SKM-1 (cell line): ENCODE measurements around the gene ZNF574.

Source experiments
- DNase-seq: peaks from one replicate; lab custom pipeline; 2025; ENCODE audit not compliant: unreplicated experiment; lab: John Stamatoyannopoulos, UW

Gene ZNF574

DNA sequence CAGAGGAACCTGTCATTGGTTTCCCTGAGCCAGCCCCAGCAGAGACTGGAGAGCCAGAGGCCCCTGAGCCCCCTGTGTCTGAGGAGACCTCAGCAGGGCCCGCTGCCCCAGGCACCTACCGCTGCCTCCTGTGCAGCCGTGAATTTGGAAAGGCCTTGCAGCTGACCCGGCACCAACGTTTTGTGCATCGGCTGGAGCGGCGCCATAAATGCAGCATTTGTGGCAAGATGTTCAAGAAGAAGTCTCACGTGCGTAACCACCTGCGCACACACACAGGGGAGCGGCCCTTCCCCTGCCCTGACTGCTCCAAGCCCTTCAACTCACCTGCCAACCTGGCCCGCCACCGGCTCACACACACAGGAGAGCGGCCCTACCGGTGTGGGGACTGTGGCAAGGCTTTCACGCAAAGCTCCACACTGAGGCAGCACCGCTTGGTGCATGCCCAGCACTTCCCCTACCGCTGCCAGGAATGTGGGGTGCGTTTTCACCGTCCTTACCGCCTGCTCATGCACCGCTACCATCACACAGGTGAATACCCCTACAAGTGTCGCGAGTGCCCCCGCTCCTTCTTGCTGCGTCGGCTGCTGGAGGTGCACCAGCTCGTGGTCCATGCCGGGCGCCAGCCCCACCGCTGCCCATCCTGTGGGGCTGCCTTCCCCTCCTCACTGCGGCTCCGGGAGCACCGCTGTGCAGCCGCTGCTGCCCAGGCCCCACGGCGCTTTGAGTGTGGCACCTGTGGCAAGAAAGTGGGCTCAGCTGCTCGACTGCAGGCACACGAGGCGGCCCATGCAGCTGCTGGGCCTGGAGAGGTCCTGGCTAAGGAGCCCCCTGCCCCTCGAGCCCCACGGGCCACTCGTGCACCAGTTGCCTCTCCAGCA is 4.2 kb downstream of the ZNF574 start:
- DNase-seq: no peak

DNA sequence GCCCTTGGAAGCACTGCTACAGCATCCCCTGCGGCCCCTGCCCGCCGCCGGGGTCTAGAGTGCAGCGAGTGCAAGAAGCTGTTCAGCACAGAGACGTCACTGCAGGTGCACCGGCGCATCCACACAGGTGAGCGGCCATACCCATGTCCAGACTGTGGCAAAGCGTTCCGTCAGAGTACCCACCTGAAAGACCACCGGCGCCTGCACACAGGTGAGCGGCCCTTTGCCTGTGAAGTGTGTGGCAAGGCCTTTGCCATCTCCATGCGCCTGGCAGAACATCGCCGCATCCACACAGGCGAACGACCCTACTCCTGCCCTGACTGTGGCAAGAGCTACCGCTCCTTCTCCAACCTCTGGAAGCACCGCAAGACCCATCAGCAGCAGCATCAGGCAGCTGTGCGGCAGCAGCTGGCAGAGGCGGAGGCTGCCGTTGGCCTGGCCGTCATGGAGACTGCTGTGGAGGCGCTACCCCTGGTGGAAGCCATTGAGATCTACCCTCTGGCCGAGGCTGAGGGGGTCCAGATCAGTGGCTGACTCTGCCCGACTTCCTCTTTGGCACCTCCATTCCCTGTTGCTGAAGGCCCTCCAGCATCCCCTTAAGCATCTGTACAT is 4.9 kb downstream of the ZNF574 start:
- DNase-seq: no peak

DNA sequence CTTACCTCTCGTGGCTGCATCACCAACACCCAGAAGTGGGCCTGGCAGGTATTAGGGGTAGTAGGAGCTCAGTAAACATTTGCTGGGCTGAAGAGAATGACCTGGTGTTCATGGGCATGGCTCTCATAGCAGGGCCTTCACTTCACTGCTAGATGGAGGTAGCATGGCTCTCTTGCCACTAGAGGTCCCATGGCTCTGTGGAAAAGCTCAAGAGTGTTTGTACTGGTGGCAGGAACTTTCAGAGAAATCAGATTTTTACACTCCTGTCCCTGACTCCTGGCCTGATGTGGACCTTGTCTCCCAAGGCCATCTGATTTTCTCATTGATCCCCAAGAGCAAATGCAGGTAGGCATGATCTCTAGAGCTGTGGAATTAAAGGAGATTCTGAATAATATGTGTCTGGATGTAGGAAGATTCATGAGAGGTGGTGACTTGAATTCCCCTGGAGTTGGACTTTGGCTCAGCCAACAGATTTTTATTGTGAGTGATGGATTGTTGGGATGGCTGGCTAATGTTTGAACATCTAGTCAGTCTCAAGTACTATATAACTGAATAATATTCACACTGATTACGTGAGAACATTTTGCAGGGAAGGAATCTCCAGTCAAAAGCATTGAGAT is 5.7 kb downstream of the ZNF574 start:
- DNase-seq: no peak

DNA sequence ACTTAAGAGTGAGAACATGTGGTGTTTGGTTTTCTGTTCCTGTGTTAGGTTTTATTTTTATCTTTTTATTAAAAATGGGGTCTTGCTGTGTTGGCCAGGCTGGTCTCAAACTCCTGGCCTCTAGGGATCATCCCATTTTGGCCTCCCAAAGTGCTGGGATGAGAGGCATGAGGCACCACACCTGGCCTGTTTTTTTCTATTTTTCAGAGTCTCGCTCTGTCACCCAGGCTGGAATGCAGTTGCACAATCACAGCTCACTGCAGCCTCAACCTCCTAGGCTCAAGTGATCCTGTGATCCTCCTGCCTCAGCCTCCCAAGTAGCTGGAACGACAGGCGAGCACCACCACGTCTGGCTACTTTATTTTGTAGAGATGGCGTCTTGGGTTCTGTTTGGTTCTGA is 7.6 kb downstream of the ZNF574 start:
- no peak for DNase-seq

DNA sequence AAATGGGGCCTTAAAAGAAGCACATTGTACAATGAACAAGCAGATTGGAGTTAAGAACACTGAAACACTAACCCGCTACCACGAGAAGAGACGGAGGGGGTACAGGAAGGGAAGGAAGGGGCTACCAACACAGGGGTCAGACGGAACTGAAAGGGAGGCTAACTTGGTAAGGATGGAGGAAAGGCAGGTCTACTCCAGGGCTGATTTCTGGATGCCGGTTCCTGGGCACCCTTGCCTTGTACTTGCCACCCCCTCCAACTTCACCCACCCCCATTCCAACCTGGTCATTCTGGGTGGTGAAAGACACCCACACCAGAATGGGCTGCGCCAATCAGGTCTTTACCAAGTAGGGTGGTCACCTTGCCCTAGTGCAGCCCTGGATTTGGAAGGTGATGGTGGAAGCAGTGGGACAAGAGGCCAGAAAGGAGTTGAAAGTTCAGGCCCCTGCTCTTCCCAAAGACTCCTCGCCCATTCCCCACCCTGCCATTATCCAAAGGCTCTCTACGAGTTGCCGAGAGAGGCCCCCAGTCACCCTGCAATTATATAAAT is 10.3 kb downstream of the ZNF574 start:
- DNase-seq: no peak

DNA sequence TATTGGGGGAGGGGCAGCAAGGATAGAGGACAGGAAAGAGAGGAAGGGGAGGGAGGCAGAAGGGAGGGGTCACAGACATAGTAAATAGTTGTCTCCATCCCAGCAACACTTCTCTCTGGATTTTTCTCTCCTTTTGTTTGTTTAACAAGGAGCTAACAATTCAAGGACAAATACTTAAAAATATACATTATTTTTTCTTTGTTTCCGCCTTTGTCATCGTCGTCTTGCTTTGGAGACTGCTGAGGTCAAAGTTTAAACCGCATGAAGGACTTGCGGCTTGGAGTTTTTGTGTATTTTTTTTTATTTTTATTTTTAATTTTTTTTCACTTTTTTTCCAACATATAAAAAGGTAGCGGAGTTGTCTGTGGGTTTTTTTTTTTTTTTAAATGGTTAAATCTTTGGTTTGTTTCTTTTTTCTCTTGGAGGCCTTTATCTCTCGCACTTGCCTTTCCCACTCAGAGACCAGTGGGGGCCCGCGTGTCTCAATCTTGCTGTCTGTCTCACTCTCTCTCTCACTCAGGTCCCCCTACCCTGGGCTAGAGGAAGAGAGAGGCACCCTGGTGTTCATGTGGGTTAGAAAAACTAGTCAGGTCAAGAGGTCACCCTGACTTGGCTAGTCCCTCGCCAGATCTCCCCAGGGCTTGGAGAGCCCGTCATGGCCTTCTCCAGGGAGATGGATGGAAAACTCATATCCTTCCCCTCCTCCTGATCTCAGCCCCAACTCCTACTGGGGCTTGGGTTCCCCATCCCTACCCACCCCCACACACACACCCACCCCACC is 11.0 kb downstream of the ZNF574 start:
- no peak for DNase-seq

DNA sequence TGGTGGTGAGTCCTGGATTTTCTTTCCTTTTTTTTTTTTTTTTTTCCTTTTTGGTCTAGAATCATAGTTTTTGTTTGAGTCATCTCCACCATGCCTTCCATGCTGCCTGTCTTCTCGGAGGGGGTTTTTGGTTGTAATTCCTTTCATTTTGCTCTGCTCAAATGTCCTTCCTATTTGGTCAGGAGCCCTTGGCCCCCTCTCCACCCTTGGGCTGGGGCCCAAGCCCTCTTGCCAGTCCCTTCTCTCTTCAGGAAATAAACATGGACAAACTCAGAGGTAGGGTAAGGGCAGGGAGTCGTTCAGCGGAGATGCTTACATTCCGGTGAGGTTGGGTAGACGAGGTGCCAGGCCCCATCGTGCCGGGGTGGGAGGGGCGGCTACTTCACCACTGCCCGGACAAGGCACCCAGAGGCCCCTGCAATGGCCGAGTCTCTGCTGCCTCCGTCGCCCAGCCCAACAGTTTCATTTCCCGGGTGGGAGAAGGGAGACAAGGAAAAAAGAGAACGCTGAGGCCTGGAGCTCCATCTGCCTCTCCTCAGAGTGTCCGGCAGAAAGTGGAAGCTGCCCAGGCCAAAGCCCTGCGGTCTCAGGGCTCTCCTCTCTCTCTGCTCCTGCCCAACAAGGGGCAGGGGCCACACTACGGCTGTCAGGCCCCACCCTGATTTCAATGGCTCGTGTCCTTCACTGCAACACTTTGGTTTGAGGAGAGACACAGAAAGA is 12.7 kb downstream of the ZNF574 start:
- DNase-seq: no peak

DNA sequence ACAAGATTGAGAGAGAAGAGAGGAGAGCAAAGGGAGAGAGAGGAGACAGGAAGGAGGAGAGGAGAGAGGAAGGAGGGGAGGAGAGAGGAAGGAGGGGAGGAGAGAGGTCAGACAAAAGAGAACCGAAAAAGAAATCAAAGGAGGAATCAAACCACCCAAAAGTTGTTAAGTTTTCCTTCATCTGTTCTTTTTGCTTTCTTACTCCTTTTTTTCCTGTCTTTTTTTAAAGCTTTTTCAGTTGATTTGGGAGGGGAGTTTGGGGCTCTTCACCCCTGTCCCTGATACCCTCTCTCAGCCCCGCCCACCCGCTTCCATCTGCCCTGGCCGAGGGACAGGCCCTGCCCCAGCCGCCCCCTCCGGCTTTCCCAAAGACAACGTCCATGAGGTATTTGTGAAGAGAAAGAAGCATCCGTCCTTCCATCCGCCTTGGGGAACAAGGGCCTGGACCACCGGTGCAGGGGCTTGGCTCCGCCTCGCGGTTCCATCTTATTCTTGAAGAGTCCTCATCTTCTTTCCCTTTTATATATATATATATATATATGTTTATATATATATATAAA is 13.3 kb downstream of the ZNF574 start:
- DNase-seq: no peak

DNA sequence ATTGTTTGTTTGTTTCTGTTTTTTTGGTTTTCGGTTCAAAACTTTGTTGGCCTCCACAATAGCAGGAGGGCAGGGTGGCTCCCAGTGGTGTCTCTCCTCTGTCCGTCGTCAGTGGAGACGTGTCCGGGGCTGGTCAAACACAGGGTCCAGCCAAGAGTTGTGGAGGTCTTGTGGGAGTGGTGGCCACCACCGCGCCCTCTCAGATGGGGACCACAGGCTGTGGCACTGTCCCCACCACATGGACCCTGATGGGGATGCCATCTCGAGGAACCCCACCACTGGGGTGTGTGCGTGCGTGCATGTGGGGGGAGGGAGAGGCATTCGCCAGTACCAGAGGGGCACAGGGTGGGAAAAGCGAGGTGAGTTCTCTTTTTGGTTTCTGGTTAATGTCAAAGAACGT is 13.8 kb downstream of the ZNF574 start:
- DNase-seq: no peak

DNA sequence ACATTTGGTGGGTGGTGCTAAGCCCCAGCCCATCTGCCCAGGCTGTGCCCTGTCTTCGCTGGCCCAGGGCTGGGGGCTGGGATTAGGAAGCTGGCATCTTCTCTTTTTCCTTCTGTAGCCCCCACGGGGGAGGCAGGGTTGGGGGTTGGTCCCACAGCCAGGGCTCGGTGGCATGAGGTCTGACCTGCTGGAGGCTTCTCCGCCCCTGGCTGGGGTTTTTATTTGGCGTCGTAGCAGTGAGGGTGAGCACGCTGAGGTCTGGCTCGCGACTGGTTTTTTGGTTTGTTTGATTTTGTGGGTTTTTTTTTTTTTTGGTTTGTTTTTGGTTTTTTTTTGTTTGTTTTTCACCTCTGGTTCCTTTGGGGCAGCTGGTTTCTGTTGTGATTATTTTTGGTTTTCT is 14.7 kb downstream of the ZNF574 start:
- DNase-seq: no peak

DNA sequence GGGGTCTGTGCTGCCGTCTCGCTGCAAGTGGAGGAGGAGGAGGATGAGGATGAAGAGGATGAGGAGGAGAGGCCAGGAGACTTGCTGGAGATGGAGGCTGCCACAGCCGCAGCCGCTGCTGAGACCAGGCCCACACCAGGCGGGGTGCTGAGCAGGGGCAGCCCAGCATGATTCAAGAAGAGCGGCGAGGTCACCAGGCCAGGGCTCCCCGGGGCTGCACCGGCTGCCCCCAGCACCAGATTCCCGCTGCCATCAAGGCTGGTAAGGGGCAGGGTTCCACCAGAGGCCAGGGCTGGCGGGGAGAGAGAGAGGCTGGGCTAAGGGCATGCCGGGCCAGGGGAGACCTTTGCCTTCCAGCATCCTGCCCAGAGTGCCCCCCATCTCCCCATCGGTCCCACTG is 15.3 kb downstream of the ZNF574 start:
- no peak for DNase-seq

DNA sequence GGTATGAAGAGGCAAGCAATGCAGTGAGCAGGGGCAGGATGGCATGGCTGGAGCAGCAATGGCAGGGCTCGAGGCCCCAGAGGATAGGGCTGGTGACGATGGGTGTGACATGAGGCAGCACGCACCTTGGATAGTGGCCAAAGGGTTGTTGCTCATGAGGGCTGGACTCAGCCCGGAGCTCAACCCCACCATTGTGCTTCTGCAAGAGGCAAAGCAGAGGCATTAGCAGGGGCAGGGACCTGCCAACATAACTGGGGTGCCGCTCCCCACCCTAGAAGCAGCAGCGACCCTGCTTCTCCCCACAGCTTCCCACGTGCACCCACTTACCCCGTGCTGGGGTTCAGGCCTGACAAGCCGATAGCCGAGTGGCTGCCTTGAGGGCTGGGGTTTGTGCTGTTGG is 15.8 kb downstream of the ZNF574 start:
- DNase-seq: no peak

DNA sequence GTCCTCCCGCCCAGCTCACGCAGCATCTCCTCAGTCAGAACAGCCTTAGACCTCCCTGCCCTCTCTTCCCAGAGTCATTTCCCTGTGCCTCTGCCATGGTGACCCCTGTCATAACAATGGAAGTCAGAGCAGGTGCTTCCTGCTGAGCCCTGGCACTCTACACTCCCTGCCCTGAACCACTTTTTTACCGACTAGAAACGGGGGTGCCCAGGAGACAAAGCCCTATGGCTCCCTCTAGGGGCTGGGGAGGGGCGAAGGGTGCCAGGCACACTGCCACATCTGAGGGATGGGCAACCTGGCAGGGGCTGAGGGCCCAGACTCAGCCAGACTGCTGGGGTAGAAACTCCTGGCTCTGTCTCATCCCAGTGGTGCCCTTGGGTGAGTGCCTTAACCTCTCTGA is 16.4 kb downstream of the ZNF574 start:
- no peak for DNase-seq

DNA sequence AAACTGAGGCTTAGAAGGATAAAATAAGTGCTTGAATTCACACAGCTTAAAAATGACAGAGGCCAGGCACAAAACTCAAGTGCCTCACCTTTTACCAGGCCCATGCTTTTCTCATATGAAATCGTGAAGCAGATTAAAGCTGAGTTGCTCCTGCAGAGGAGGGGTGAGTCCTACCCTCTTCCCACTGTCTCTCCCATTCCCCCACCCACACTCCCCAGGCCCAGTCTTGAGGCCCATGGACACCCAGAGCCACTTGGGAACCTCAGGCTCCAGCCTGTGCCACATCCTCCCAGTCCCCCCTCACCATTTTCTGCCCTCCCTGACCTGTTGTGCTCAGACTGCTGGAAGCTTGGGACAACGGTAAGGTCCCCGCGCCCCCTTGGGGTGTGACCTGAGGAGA is 17.5 kb downstream of the ZNF574 start:
- DNase-seq: no peak

DNA sequence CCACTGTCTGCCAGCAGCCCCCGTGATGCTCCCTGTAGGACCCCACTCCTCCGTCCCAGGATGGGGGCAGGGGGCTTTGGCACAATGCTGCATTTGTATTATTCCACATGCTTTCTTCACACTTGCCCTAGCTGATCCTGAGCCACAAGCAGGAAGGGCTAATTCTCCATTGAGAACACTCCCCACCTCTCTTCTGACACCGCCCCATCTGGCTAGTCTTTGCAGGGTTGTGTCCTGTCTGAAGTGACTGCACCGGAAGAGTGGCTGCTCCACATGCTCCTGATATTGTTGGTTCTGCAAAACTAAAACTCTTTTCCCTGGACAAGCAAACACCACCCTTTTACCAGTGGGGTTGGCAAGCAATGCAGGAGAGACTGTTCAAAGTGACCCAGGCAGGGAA is 18.0 kb downstream of the ZNF574 start:
- DNase-seq: no peak

DNA sequence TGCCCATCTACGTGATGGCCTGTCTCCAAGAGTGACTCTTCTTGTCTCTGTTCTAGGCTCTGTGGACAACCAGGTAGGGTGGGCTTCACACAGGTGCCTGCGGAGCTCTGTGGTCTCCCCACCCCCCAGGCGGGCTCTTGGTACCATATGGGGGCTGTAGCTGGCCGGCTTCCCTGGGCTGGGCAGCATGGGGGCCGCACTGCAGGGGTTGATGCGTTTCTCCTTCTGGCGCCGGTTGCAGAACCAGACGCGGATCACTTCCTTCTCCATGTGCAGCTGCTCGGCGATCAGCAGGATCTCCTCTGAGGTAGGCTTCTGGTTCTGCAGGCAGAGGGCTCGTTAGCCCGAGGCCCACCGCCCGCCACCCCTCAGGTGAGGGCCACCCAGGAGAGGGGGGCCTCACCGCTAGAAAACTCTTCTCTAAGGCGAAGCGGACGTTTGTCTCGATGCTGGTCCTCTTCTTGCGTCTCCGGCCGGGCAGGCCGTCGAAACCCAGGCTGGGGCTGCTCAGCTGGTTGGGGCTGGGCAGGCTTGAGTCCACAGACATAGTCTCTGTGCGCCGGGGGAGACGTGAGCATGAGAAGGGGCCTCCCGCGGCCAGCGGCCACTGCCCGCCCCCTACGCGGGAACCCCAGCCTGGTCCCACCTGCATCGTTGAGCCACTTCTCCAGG is 19.3 kb downstream of the ZNF574 start:
- no peak for DNase-seq

DNA sequence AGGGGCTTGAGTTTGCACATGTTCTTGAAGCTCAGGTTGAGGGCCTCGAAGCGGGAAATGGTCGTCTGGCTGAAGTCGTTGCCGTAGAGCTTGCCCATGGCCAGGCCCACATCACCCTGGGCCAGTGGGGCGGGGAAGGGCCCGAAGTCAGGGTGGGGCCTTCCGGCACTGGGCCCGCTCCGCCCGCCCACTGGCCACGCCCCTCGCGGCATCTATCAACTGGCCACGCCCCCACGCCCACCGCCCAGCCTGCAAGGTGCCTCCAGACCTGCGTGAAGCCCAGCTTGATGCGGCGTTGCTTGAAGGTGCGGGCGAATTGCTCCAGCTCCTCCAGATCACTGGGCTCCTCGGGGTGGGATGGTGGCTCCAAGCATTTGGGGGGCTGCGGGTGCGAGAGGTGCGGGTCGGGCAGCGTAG is 19.9 kb downstream of the ZNF574 start:
- no peak for DNase-seq

DNA sequence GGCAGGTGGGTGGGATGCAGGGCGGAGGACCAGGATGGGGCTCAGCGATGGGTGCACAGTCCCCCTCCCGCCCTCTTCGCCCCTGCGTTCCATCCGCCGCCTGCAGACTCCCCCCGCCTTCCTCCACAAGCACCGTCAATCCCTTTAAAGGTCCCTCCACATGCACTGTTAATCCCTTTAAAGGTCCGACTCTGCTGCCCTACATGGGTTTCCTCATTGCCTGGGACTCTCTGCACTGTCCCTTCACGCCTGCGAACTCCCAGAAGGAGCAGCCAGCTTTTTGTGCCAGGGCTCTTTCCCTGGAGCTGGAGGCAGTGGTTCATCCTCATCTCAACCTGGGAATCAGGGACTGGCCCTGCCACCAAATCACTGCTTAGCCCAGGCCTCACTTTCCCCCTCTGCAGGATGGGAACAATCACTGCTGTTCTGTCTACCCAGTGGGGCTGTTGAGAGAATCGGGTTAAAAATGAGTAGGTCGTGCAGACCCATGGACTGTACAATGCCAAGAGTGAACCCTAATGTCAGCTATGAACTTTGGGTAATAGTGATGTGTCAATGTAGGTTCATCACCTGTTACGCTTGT is 20.4 kb downstream of the ZNF574 start:
- no peak for DNase-seq

DNA sequence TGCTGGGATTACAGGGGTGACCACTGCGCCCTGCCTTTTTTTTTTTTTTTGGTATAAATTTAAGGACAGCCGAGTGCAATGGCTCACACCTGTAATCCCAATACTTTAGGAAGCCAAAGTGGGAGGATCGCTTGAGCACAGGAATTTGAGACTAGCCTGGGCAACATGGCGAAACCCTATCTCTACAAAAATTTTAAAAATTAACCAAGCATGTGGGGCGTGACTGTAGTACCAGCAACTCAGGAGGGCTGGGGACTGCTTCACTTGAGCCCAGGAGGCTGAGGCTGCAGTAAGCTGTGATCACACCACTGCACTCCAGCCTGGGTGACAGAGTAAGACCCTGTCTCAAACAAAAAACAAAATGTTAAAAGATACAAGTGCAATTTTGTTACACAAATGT is 21.5 kb downstream of the ZNF574 start:
- DNase-seq: no peak
